Endothelial cell of umbilical vein (primary cell): ENCODE results near the gene LHFPL6. TPM values are rescaled to one million over a fixed set of nuclear protein-coding genes. Genes with fewer than 3 reads are reported as not detected.

ENCODE experiments used
- BruUV-seq: library from RNA; stranded (reverse); fragments of 400-500 nt; replicated peaks from 2 replicates; lab custom pipeline; 2021; lab: Mats Ljungman, UMichigan
- CTCF ChIA-PET: fragments of 300-600, 350-600 bp; sonication (Branson Sonifier 250); formaldehyde crosslinking; loops from one replicate; lab custom pipeline; 2021; ENCODE audit warnings: antibody characterized with exemption, inconsistent platforms; lab: Charles Lee
- POLR2A ChIA-PET: fragments of 300-600, 350-600 bp; sonication (Branson Sonifier 250); formaldehyde crosslinking; loops from one replicate; lab custom pipeline; 2021; ENCODE audit warnings: antibody characterized with exemption, inconsistent platforms; lab: Charles Lee
- DNase-seq: peaks from one replicate; pipeline ENCODE4 v3.0.0-alpha.2; 2011; ENCODE audit warnings: low read depth, low spot score
- FAIRE-seq: peaks from 2 replicates; lab custom pipeline; 2011; peaks lifted over from hg19 to GRCh38; lab: Jason Lieb, UNC
- H2AFZ ChIP-seq: 2 replicates; pipeline ENCODE4 v1.6.0; 2012; ENCODE audit warnings: low read depth, low read length, control low read depth, inconsistent platforms
- H3K27ac ChIP-seq: 2 replicates; pipeline ENCODE4 v1.5.1; 2011; ENCODE audit warnings: low read depth, mild to moderate bottlenecking, control low read depth, low read length, moderate library complexity; ENCODE audit not compliant: insufficient read depth
- H3K27me3 ChIP-seq, 2 experiments: 2 replicates each; pipeline versions ENCODE4 v1.6.0 to v1.6.1; 2011; ENCODE audit warnings: low read length in 2 of 2, mixed read lengths in 1 of 2; ENCODE audit not compliant: control insufficient read depth in 2 of 2, insufficient read depth in 2 of 2
- H3K36me3 ChIP-seq, 2 experiments: 2 replicates in 1 of 2; 3 replicates in 1 of 2; pipeline ENCODE4 v1.5.1; 2011; ENCODE audit warnings: low read length in 2 of 2, mild to moderate bottlenecking in 1 of 2, moderate library complexity in 1 of 2; ENCODE audit not compliant: control insufficient read depth in 2 of 2, insufficient read depth in 2 of 2; ENCODE audit errors: extremely low read depth in 1 of 2
- H3K4me1 ChIP-seq: 3 replicates; pipeline ENCODE4 v1.5.1; 2011; ENCODE audit warnings: mild to moderate bottlenecking, low read length; ENCODE audit not compliant: control insufficient read depth, insufficient read depth; ENCODE audit errors: extremely low read depth
- H3K4me2 ChIP-seq: 2 replicates; pipeline ENCODE4 v1.6.1; 2011; ENCODE audit warnings: low read length, control low read depth, mixed read lengths; ENCODE audit not compliant: insufficient read depth
- H3K4me3 ChIP-seq, 3 experiments: fragments of 200-600 bp in 1 of 3; sonication (generic), shearing (Covaris generic) in 1 of 3; replicated peaks in 1 of 3; 2 replicates each; pipeline ENCODE4 v1.5.1; 2011 to 2016; ENCODE audit warnings: control low read depth in 3 of 3, low read length in 3 of 3, mild to moderate bottlenecking in 2 of 3, inconsistent platforms in 1 of 3, low read depth in 1 of 3, moderate library complexity in 1 of 3; ENCODE audit not compliant: insufficient read depth in 1 of 3
- H3K79me2 ChIP-seq: 2 replicates; pipeline ENCODE4 v1.6.0; 2012; ENCODE audit warnings: low read length, inconsistent platforms; ENCODE audit not compliant: control insufficient read depth, insufficient read depth
- H3K9ac ChIP-seq: replicated peaks from 2 replicates; pipeline ENCODE3; 2011; ENCODE audit warnings: low read length, control low read depth; ENCODE audit not compliant: insufficient read depth; ENCODE audit errors: extremely low read depth
- H3K9me1 ChIP-seq: replicated peaks from 3 replicates; pipeline ENCODE4 v1.6.0; 2011; ENCODE audit warnings: mild to moderate bottlenecking, low read length; ENCODE audit not compliant: control insufficient read depth, insufficient read depth; ENCODE audit errors: extremely low read depth
- H3K9me3 ChIP-seq: replicated peaks from 2 replicates; pipeline ENCODE4 v1.5.1; 2012; ENCODE audit warnings: low read length, inconsistent platforms; ENCODE audit not compliant: control insufficient read depth, insufficient read depth
- H4K20me1 ChIP-seq: replicated peaks from 2 replicates; pipeline ENCODE3; 2011; ENCODE audit warnings: mild to moderate bottlenecking, low read length; ENCODE audit not compliant: control insufficient read depth, insufficient read depth; ENCODE audit errors: extremely low read depth
- EZH2 ChIP-seq: IDR thresholded peaks from 2 replicates; pipeline ENCODE4 v1.6.1; 2012; ENCODE audit warnings: borderline replicate concordance, low read depth, mild to moderate bottlenecking, moderate library complexity, low read length, inconsistent platforms; ENCODE audit not compliant: severe bottlenecking
- FOS ChIP-seq: IDR thresholded peaks from 2 replicates; pipeline ENCODE4 v1.6.1; 2011; ENCODE audit warnings: mild to moderate bottlenecking, low read length, moderate library complexity, borderline replicate concordance; ENCODE audit not compliant: insufficient read depth
- GATA2 ChIP-seq: IDR thresholded peaks from 2 replicates; pipeline ENCODE4 v1.7.0; 2011; ENCODE audit warnings: low read depth, mild to moderate bottlenecking, moderate library complexity, mixed read lengths, low read length; ENCODE audit not compliant: insufficient read length, insufficient read depth
- JUN ChIP-seq: IDR thresholded peaks from 2 replicates; pipeline ENCODE4 v1.6.1; 2011; ENCODE audit warnings: borderline replicate concordance, low read depth; ENCODE audit not compliant: insufficient read length, insufficient read depth
- MYC ChIP-seq: IDR thresholded peaks from one replicate; pipeline ENCODE4 v1.6.1; 2011; ENCODE audit warnings: mild to moderate bottlenecking, low read depth, low read length
- POLR2A ChIP-seq: IDR thresholded peaks from 2 replicates; pipeline ENCODE4 v1.6.1; 2012; ENCODE audit warnings: low read depth, mild to moderate bottlenecking, control low read depth, low read length
- POLR2AphosphoS5 ChIP-seq: IDR thresholded peaks from 2 replicates; pipeline ENCODE4 v1.6.1; 2012; ENCODE audit warnings: low read depth, mild to moderate bottlenecking, control low read depth, low read length, moderate library complexity; ENCODE audit not compliant: insufficient read depth
- dilution Hi-C: fragments of 300-500 bp; cut with MboI; formaldehyde crosslinking; loops from one replicate; pipeline ENCODE4 v1.15.0; 2019; ENCODE audit warnings: low sequenced_read_pairs; ENCODE audit not compliant: extremely low pct_ligation_motif_present
- intact Hi-C: fragments of 100-400 bp; cut with micrococcal nuclease; formaldehyde crosslinking; loops from one replicate; pipeline ENCODE4 v1.10.0; 2022
- polyA plus RNA-seq, 4 experiments: library from polyadenylated mRNA; depleted of rRNA in 3 of 4; stranded (reverse) in 3 of 4; unstranded in 1 of 4; fragments of >200 nt; gene quantifications; 2 replicates each; pipeline versions ENCODE4 v1.2.1 to v1.2.3, GENCODE V29; 2011 to 2012; ENCODE audit warnings: missing spikeins in 1 of 4
- total RNA-seq: library from RNA; stranded (reverse); gene quantifications from 2 replicates; pipeline ENCODE4 v1.2.3, GENCODE V29; 2021
- TF ChIP-seq, protein P1 (sequence below), 2 donors: IDR thresholded peaks; 1 replicate in 1 of 2; 2 replicates in 1 of 2; pipeline ENCODE4 v1.5.1; 2011; ENCODE audit warnings: low read length in 2 of 2, mild to moderate bottlenecking in 2 of 2, moderate library complexity in 2 of 2, control low read depth in 1 of 2, inconsistent platforms in 1 of 2, low read depth in 1 of 2; ENCODE audit not compliant: insufficient read depth in 1 of 2; ENCODE audit errors: extremely low read depth in 1 of 2
- TF ChIP-seq, protein P2 (sequence below): IDR thresholded peaks from 2 replicates; pipeline ENCODE4 v1.6.1; 2011; ENCODE audit not compliant: insufficient read depth, insufficient read length

LHFPL6 gene
- total and polyA plus RNA-seq, 2 donors (not counting 3 experiments of a cell fraction or from before 2014, with no cell fraction given): 17.5 to 19.4 TPM

DNA sequence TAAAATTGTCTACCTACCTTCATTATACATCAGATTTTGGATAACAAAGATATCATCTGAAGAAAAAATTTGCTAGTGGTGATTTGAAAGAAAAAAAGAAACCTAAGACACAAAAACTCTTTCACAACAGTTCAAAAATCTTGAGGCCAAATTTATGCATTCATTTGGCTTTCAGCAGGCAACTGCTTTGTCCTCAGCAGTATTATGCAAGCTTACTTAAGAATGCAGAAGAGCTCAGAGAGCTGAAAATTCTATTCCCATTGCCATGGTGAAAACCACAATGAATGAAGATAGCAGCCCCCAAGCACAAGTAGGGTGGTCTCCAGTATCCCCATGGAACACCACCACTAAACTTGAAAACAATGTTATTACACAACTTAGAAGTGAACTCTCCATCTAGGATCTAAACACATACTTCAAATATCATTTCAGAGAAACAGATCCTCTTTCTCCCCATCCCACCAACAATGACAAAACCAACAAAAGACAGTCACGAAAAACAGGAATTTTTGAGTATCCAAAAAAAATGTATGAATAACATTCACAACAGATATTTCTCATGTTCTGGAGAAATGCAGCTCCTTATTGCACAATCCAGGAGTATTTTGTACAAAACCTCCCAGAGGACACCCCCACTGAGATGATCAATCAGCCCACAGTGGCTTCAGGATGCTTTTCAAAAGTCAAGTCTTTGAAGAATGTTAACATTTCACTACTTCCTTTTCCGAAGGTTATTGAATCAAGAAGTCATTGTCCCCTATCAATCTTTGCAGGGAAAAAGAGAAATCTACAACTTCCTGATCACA is 192.7 kb downstream of the LHFPL6 start:
- FAIRE-seq (no peak), DNase-seq (peak; percentile 65)
- intact Hi-C loops (loop anchor here (10.0 kb wide), 3 partner anchors 145 to 375 kb away; partner anchors contain the start of genes NHLRC3 and PROSER1), dilution Hi-C loops (no loop called here)
- no TSS peak for BruUV-seq
- Histone ChIP-seq H3K27ac (no peak overlapping the region), H3K27me3 (no peaks in the 10 kb centered on the region), H3K4me2 (no peak overlapping the region), H2AFZ (no peak overlapping the region), H3K79me2 (no peaks in the 10 kb centered on the region), H4K20me1 (peaks cover 2% of the 10 kb centered on the region), H3K9ac (no peak overlapping the region), H3K4me1 (peaks cover 13% of the 10 kb centered on the region), H3K36me3 (no peaks in the 10 kb centered on the region), H3K4me3 (no peak overlapping the region), H3K9me3 (no peaks in the 10 kb centered on the region), H3K9me1 (no peaks in the 10 kb centered on the region)
- TF ChIP-seq JUN (no peak), GATA2 (peak; percentile 24)
- ChIA-PET CTCF (interaction anchor here (0.9 to 5.3 kb wide), 4 partner anchors 9 to 206 kb away, joined by 4 to 29 read pairs (median 6); no protein-coding TSS in a partner anchor), POLR2A (interaction anchor here (0.6 kb wide), 1 partner anchor 88 kb away, joined by 3 read pairs; no protein-coding TSS in a partner anchor)

DNA sequence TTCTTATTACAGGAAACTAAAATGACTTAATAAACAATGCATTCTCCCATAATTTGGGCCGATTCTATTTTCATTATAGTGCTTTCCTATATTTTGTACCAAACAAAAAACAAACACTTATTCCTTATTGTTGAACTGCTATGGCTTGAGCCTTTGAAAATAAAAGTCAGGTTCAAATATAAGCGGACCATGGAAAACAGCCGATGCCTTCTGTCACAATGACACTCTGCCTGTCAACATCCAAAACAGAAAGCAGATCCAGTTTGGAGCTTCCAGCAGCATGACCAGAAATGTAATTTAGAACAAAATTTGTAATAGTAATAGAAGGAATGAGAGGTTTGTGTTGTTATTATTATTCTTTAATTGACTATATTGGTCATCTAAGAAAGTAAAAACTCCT is 194.5 kb downstream of the LHFPL6 start:
- Histone ChIP-seq H3K36me3 (no peaks in the 10 kb centered on the region), H4K20me1 (peaks cover 2% of the 10 kb centered on the region), H3K9me1 (no peaks in the 10 kb centered on the region), H3K27ac (no peak overlapping the region), H3K4me3 (no peak overlapping the region), H3K79me2 (no peaks in the 10 kb centered on the region), H2AFZ (no peak overlapping the region), H3K9me3 (no peaks in the 10 kb centered on the region), H3K4me1 (peaks cover 3% of the 10 kb centered on the region), H3K9ac (no peak overlapping the region), H3K27me3 (no peaks in the 10 kb centered on the region), H3K4me2 (no peak overlapping the region)
- DNase-seq (no peak), FAIRE-seq (no peak)
- no TSS peak for BruUV-seq
- dilution Hi-C loops (no loop called here), intact Hi-C loops (no loop called here)
- TF ChIP-seq, protein P1, sequence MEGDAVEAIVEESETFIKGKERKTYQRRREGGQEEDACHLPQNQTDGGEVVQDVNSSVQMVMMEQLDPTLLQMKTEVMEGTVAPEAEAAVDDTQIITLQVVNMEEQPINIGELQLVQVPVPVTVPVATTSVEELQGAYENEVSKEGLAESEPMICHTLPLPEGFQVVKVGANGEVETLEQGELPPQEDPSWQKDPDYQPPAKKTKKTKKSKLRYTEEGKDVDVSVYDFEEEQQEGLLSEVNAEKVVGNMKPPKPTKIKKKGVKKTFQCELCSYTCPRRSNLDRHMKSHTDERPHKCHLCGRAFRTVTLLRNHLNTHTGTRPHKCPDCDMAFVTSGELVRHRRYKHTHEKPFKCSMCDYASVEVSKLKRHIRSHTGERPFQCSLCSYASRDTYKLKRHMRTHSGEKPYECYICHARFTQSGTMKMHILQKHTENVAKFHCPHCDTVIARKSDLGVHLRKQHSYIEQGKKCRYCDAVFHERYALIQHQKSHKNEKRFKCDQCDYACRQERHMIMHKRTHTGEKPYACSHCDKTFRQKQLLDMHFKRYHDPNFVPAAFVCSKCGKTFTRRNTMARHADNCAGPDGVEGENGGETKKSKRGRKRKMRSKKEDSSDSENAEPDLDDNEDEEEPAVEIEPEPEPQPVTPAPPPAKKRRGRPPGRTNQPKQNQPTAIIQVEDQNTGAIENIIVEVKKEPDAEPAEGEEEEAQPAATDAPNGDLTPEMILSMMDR (IDR thresholded peaks at IDR 0.05; ENCODE audit: extremely low read depth in 1 of 2, insufficient read depth in 1 of 2, low read depth in 1 of 2, low read length in 2 of 2): no peak
- TF ChIP-seq FOS (no peak), EZH2 (no peak), POLR2AphosphoS5 (no peak), MYC (no peak), POLR2A (no peak), JUN (no peak), GATA2 (no peak)
- TF ChIP-seq, protein P2, sequence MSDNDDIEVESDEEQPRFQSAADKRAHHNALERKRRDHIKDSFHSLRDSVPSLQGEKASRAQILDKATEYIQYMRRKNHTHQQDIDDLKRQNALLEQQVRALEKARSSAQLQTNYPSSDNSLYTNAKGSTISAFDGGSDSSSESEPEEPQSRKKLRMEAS: no peak
- POLR2A ChIA-PET: no interaction called here
- CTCF ChIA-PET: interaction anchor here (0.8 to 5.3 kb wide), 2 partner anchors 203 to 208 kb away, joined by 3 to 29 read pairs; no protein-coding TSS in a partner anchor
